SK-N-SH (cell line): ENCODE measurements around the gene VPS8. TPM values are rescaled to one million over a fixed set of nuclear protein-coding genes. Genes with fewer than 3 reads are reported as not detected.

Experiments
- CTCF ChIA-PET: fragments of 300-600, 350-600 bp; formaldehyde crosslinking; extraction: SDS; loops from one replicate; lab custom pipeline; 2021; lab: Yijun Ruan, JAX
- POLR2A ChIA-PET: fragments of 350-600 bp; sonication (Branson Sonifier 250); formaldehyde crosslinking; extraction: SDS; loops from one replicate; lab custom pipeline; 2020; ENCODE audit warnings: antibody characterized with exemption, inconsistent platforms; lab: Yijun Ruan, JAX
- DNase-seq: peaks from one replicate; pipeline ENCODE4 v3.0.0; 2012
- H2AFZ ChIP-seq: fragments of 200-600 bp; sonication (generic); 2 replicates; pipeline ENCODE4 v1.8.1; 2016; ENCODE audit warnings: antibody characterized with exemption, mild to moderate bottlenecking, low read depth
- H3F3A ChIP-seq: fragments of 200-600 bp; sonication (generic); replicated peaks from 2 replicates; pipeline ENCODE3; 2016; ENCODE audit warnings: antibody characterized with exemption, mild to moderate bottlenecking; ENCODE audit not compliant: insufficient read depth
- H3K27ac ChIP-seq, 2 experiments: fragments of 200-500 bp in 1 of 2; fragments of 200-600 bp in 1 of 2; sonication (Bioruptor generic) in 1 of 2; sonication (generic), shearing (Covaris generic) in 1 of 2; 2 replicates each; pipeline versions ENCODE4 v1.5.1 to v1.6.1; 2014 to 2016; ENCODE audit warnings: low read depth in 2 of 2, inconsistent platforms in 1 of 2, low read length in 1 of 2, mild to moderate bottlenecking in 1 of 2, mixed read lengths in 1 of 2
- H3K27me3 ChIP-seq: fragments of 200-600 bp; sonication (generic), shearing (Covaris generic); 2 replicates; pipeline ENCODE4 v1.6.1; 2016; ENCODE audit warnings: mixed run types; ENCODE audit not compliant: insufficient read depth
- H3K36me3 ChIP-seq, 2 experiments: fragments of 200-500 bp in 1 of 2; fragments of 200-600 bp in 1 of 2; sonication (Bioruptor generic) in 1 of 2; sonication (generic) in 1 of 2; replicated peaks in 1 of 2; 2 replicates each; pipeline versions ENCODE3 to v1.5.1; 2014 to 2016; ENCODE audit warnings: low read length in 1 of 2, mild to moderate bottlenecking in 1 of 2; ENCODE audit not compliant: insufficient read depth in 2 of 2, control insufficient read depth in 1 of 2
- H3K4me1 ChIP-seq, 2 experiments: fragments of 200-500 bp in 1 of 2; fragments of 200-600 bp in 1 of 2; sonication (Bioruptor generic) in 1 of 2; sonication (generic), shearing (Covaris generic) in 1 of 2; 2 replicates each; pipeline versions ENCODE4 v1.5.1 to v1.6.1; 2014 to 2016; ENCODE audit warnings: low read depth in 1 of 2, low read length in 1 of 2, mixed run types in 1 of 2; ENCODE audit not compliant: insufficient read depth in 2 of 2, control insufficient read depth in 1 of 2
- H3K4me2 ChIP-seq: fragments of 200-600 bp; sonication (generic), shearing (Covaris generic); 2 replicates; pipeline ENCODE4 v1.6.1; 2017; ENCODE audit warnings: mixed run types
- H3K4me3 ChIP-seq, 2 experiments: fragments of 200-500 bp in 1 of 2; fragments of 200-600 bp in 1 of 2; sonication (Bioruptor generic) in 1 of 2; sonication (generic), shearing (Covaris generic) in 1 of 2; 2 replicates each; pipeline versions ENCODE4 v1.5.1 to v1.8.1; 2014 to 2016; ENCODE audit warnings: low read depth in 2 of 2, inconsistent platforms in 1 of 2, low read length in 1 of 2, mild to moderate bottlenecking in 1 of 2, mixed read lengths in 1 of 2, moderate library complexity in 1 of 2
- H3K79me2 ChIP-seq: fragments of 200-600 bp; sonication (generic); 2 replicates; pipeline ENCODE4 v1.8.1; 2017; ENCODE audit warnings: mild to moderate bottlenecking; ENCODE audit not compliant: insufficient read depth
- H3K9ac ChIP-seq: fragments of 200-600 bp; sonication (generic); 2 replicates; pipeline ENCODE4 v1.6.1; 2017; ENCODE audit warnings: mixed run types
- H3K9me2 ChIP-seq: fragments of 200-600 bp; sonication (generic); 2 replicates; pipeline ENCODE4 v1.6.1; 2017; ENCODE audit warnings: mixed run types
- H3K9me3 ChIP-seq: fragments of 200-600 bp; sonication (generic); 2 replicates; pipeline ENCODE4 v1.6.1; 2017; ENCODE audit warnings: mixed run types, mild to moderate bottlenecking, moderate library complexity
- H4K20me1 ChIP-seq: fragments of 200-600 bp; sonication (generic); 2 replicates; pipeline ENCODE4 v1.6.1; 2017; ENCODE audit warnings: mild to moderate bottlenecking, mixed run types; ENCODE audit not compliant: insufficient read depth
- CTCF ChIP-seq: fragments of 200-600 bp; sonication (generic); IDR thresholded peaks from 2 replicates; pipeline ENCODE4 v1.6.1; 2017; ENCODE audit warnings: antibody characterized with exemption, mild to moderate bottlenecking, moderate library complexity
- ELF1 ChIP-seq: IDR thresholded peaks from 2 replicates; pipeline ENCODE4 v1.4.0; 2012
- EP300 ChIP-seq, 2 experiments: IDR thresholded peaks; 2 replicates each; pipeline versions ENCODE4 v1.4.0 to v1.6.1; 2012; ENCODE audit warnings: borderline replicate concordance in 1 of 2, low read depth in 1 of 2, low read length in 1 of 2
- GABPA ChIP-seq: IDR thresholded peaks from 2 replicates; pipeline ENCODE4 v1.4.0; 2012; ENCODE audit warnings: low read depth, mild to moderate bottlenecking
- GATA2 ChIP-seq: sonication (generic); formaldehyde crosslinking; IDR thresholded peaks from 2 replicates; pipeline ENCODE4 v1.5.0; 2020; ENCODE audit warnings: mild to moderate bottlenecking, missing genetic modification reagents
- JUND ChIP-seq: IDR thresholded peaks from 2 replicates; pipeline ENCODE4 v1.4.0; 2012
- MEF2A ChIP-seq: IDR thresholded peaks from 2 replicates; pipeline ENCODE4 v1.4.0; 2012; ENCODE audit warnings: low read depth, borderline replicate concordance
- PBX3 ChIP-seq: IDR thresholded peaks from 2 replicates; pipeline ENCODE4; 2012
- POLR2AphosphoS5 ChIP-seq: IDR thresholded peaks from 2 replicates; pipeline ENCODE4 v1.6.1; 2012; ENCODE audit warnings: low read depth, low read length
- RXRA ChIP-seq: IDR thresholded peaks from 2 replicates; pipeline ENCODE4 v1.4.0; 2012; ENCODE audit warnings: low read depth, mild to moderate bottlenecking, borderline replicate concordance
- SMC3 ChIP-seq: IDR thresholded peaks from 2 replicates; pipeline ENCODE4 v1.6.1; 2012; ENCODE audit warnings: low read depth, low read length, improper control_type of control experiment
- TAF1 ChIP-seq: IDR thresholded peaks from 2 replicates; pipeline ENCODE4 v1.6.1; 2012; ENCODE audit warnings: low read depth, mild to moderate bottlenecking, low read length, moderate library complexity, borderline replicate concordance
- TCF12 ChIP-seq: IDR thresholded peaks from 2 replicates; pipeline ENCODE4 v1.4.0; 2012
- TEAD4 ChIP-seq: IDR thresholded peaks from 2 replicates; pipeline ENCODE4 v1.4.0; 2012; ENCODE audit warnings: mild to moderate bottlenecking, borderline replicate concordance; ENCODE audit not compliant: insufficient read depth
- USF2 ChIP-seq: fragments of 150-350 bp; IDR thresholded peaks from 2 replicates; pipeline ENCODE4 v1.6.1; 2017; ENCODE audit warnings: antibody characterized with exemption, low read length, low read depth, borderline replicate concordance
- YY1 ChIP-seq: IDR thresholded peaks from 2 replicates; pipeline ENCODE4 v1.4.0; 2012; ENCODE audit warnings: low read depth, mild to moderate bottlenecking
- WGBS: methylation state at CpG from one replicate; pipeline ENCODE4 v1.1.6; 2017; ENCODE audit warnings: low lambda C conversion rate; 5-methylcytosine and 5-hydroxymethylcytosine counted together
- polyA plus RNA-seq, 3 experiments: library from polyadenylated mRNA; depleted of rRNA; stranded (reverse); fragments of >200 nt; gene quantifications; 2 replicates each; pipeline ENCODE4 v1.2.3, GENCODE V29; 2012
- TF ChIP-seq, protein P1 (sequence below): IDR thresholded peaks from 2 replicates; pipeline ENCODE4 v1.4.0; 2012; ENCODE audit warnings: low read depth

VPS8 gene
- polyA plus RNA-seq, 1 of the 3 experiments (the other 2 are of a cell fraction): 12.8 TPM

DNA sequence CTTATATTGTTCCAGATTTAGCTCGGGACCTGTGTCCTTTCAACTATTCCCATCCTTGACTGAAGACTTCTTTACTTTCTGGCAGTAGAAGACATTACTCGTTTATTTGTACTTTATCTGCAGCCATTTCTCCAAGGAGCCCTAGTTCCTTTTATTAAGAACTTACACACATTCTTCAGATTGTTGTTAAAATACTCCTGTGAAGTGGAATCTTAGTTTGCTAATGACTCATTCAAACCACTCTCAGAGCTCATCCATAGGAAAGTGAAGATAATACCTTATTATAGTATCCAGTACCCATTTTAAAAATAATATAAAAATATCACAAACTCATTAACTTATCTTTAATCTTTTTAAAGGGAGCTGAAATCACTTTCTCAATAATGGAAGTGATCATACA, 277.4 kb downstream of the VPS8 start:
- no peak overlapping the region for H3K27ac ChIP-seq
- ChIA-PET POLR2A (no interaction called here), CTCF (no interaction called here)
- TF ChIP-seq JUND (no peak), CTCF (no peak), TEAD4 (no peak), GABPA (no peak), POLR2AphosphoS5 (no peak), USF2 (no peak), EP300 (IDR thresholded peaks at IDR 0.05; ENCODE audit: borderline replicate concordance in 1 of 2, low read depth in 1 of 2, low read length in 1 of 2) (no peak), SMC3 (no peak), MEF2A (no peak), TAF1 (no peak)
- no peaks in the 10 kb centered on the region for H3K9me2 ChIP-seq
- no peaks in the 10 kb centered on the region for H3K27me3 ChIP-seq
- no peaks in the 10 kb centered on the region for H3K79me2 ChIP-seq
- no peak overlapping the region for H2AFZ ChIP-seq
- WGBS: 37% methylated on average over 2 of the region's 2 CpGs
- H3K4me1 ChIP-seq: no peaks in the 10 kb centered on the region; a peak in 1 of 4 replicates
- peaks cover 12% of the 10 kb centered on the region for H3F3A ChIP-seq
- H3K9ac ChIP-seq: no peak overlapping the region
- H3K36me3 ChIP-seq: no peaks in the 10 kb centered on the region
- no peak overlapping the region for H3K4me2 ChIP-seq
- no peaks in the 10 kb centered on the region for H4K20me1 ChIP-seq
- H3K4me3 ChIP-seq: no peak overlapping the region
- no peaks in the 10 kb centered on the region for H3K9me3 ChIP-seq
- DNase-seq: no peak

GRCh38 chr3:185089751-185090150, 277.8 kb downstream of the VPS8 start:
- TF ChIP-seq GATA2 (CRISPR knock-in tag) (no peak), RXRA (no peak), ELF1 (no peak), YY1 (no peak), TCF12 (no peak), PBX3 (no peak), JUND (no peak)
- TF ChIP-seq, protein P1, sequence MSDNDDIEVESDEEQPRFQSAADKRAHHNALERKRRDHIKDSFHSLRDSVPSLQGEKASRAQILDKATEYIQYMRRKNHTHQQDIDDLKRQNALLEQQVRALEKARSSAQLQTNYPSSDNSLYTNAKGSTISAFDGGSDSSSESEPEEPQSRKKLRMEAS: no peak
- ChIA-PET POLR2A (no interaction called here), CTCF (no interaction called here)
- H3K79me2 ChIP-seq: no peaks in the 10 kb centered on the region
- no peak for DNase-seq
- no peaks in the 10 kb centered on the region; a peak in 1 of 4 replicates for H3K4me1 ChIP-seq
- H2AFZ ChIP-seq: no peak overlapping the region
- no peaks in the 10 kb centered on the region for H3K36me3 ChIP-seq
- no peaks in the 10 kb centered on the region for H3K9me2 ChIP-seq
- H3K27me3 ChIP-seq: no peaks in the 10 kb centered on the region
- no peaks in the 10 kb centered on the region for H4K20me1 ChIP-seq
- H3K9ac ChIP-seq: no peak overlapping the region
- no peaks in the 10 kb centered on the region for H3K9me3 ChIP-seq
- no peak overlapping the region for H3K4me2 ChIP-seq
- no peak overlapping the region for H3K27ac ChIP-seq
- peaks cover 12% of the 10 kb centered on the region for H3F3A ChIP-seq
- no peak overlapping the region for H3K4me3 ChIP-seq
